Neural progenitor cell (in vitro differentiated cells): ENCODE data around the gene ST3GAL4. TPM values are rescaled to one million over a fixed set of nuclear protein-coding genes. Genes with fewer than 3 reads are reported as not detected.
"Not testable (repeated sequence)": the region's sequence is repeated elsewhere in the genome, so short reads cannot be mapped to it uniquely, and the experiment has no call there.

Experiments
- DNase-seq: peaks from one replicate; pipeline ENCODE4 v3.0.0-alpha.2; 2016; ENCODE audit warnings: low spot score
- H2AFZ ChIP-seq: fragments of 200-600 bp; sonication (generic); replicated peaks from 2 replicates; pipeline ENCODE4 v1.6.1; 2016; ENCODE audit warnings: antibody characterized with exemption
- H3F3A ChIP-seq: fragments of 200-600 bp; sonication (generic); 2 replicates; pipeline ENCODE4 v1.6.1; 2016; ENCODE audit warnings: antibody characterized with exemption, low read depth
- H3K27ac ChIP-seq: fragments of 200-600 bp; sonication (generic); 2 replicates; pipeline ENCODE4 v1.5.1; 2016; ENCODE audit warnings: mild to moderate bottlenecking
- H3K27me3 ChIP-seq: fragments of 200-600 bp; sonication (generic); 2 replicates; pipeline ENCODE4 v1.6.1; 2016; ENCODE audit warnings: mild to moderate bottlenecking, moderate library complexity
- H3K36me3 ChIP-seq: fragments of 200-600 bp; sonication (generic); 2 replicates; pipeline ENCODE4 v1.5.1; 2016
- H3K4me1 ChIP-seq: fragments of 200-600 bp; sonication (generic); 2 replicates; pipeline ENCODE4 v1.6.1; 2016; ENCODE audit warnings: mixed run types
- H3K4me2 ChIP-seq: fragments of 200-600 bp; sonication (generic); 2 replicates; pipeline ENCODE4 v1.6.1; 2016
- H3K4me3 ChIP-seq: fragments of 200-600 bp; sonication (generic); 2 replicates; pipeline ENCODE4 v1.5.1; 2016
- H3K79me2 ChIP-seq: fragments of 200-600 bp; sonication (generic); 2 replicates; pipeline ENCODE4 v1.6.1; 2016; ENCODE audit warnings: low read depth
- H3K9ac ChIP-seq: fragments of 200-600 bp; sonication (generic); 2 replicates; pipeline ENCODE4 v1.6.1; 2016
- H3K9me3 ChIP-seq: fragments of 200-600 bp; sonication (generic); 2 replicates; pipeline ENCODE4 v1.5.1; 2016; ENCODE audit warnings: low read depth
- H4K20me1 ChIP-seq: fragments of 200-600 bp; sonication (generic); 2 replicates; pipeline ENCODE4 v1.6.1; 2016; ENCODE audit warnings: low read depth
- H3K27ac Mint-ChIP-seq: 3 replicates; pipeline ENCODE4 v1.8.0; 2021; ENCODE audit warnings: mixed read lengths
- H3K27me3 Mint-ChIP-seq: 2 replicates; pipeline ENCODE4 v1.8.0; 2022; ENCODE audit warnings: low read depth, mild to moderate bottlenecking, inconsistent platforms, moderate library complexity, mixed read lengths; ENCODE audit not compliant: insufficient read depth
- H3K36me3 Mint-ChIP-seq: 3 replicates; pipeline ENCODE4 v1.8.0; 2021; ENCODE audit warnings: mixed read lengths
- H3K4me1 Mint-ChIP-seq: 3 replicates; pipeline ENCODE4 v1.8.0; 2021; ENCODE audit warnings: mixed read lengths
- H3K4me3 Mint-ChIP-seq: 3 replicates; pipeline ENCODE4 v1.8.0; 2021; ENCODE audit warnings: mild to moderate bottlenecking, moderate library complexity, mixed read lengths
- H3K9me3 Mint-ChIP-seq: 3 replicates; pipeline ENCODE4 v1.8.0; 2020; ENCODE audit warnings: mixed read lengths
- EZH2 ChIP-seq: fragments of 200-600 bp; sonication (generic); IDR thresholded peaks from 2 replicates; pipeline ENCODE4 v1.6.1; 2017; ENCODE audit warnings: antibody characterized with exemption, mild to moderate bottlenecking, moderate library complexity
- EZH2phosphoT487 ChIP-seq: fragments of 200-600 bp; sonication (generic); IDR thresholded peaks from 2 replicates; pipeline ENCODE4 v1.6.1; 2017; ENCODE audit warnings: antibody characterized with exemption
- total RNA-seq: library from RNA; depleted of rRNA; stranded (reverse); fragments of >200 nt; gene quantifications from 2 replicates; pipeline ENCODE4 v1.2.3, GENCODE V29; 2015; ENCODE audit warnings: low replicate concordance
- TF ChIP-seq, protein P1 (sequence below): fragments of 200-600 bp; sonication (generic); IDR thresholded peaks from 2 replicates; pipeline ENCODE4 v1.5.1; 2017; ENCODE audit warnings: antibody characterized with exemption, mild to moderate bottlenecking

The ST3GAL4 gene
- total RNA-seq, 1 donor from 2014 or later = 13.0 TPM

DNA sequence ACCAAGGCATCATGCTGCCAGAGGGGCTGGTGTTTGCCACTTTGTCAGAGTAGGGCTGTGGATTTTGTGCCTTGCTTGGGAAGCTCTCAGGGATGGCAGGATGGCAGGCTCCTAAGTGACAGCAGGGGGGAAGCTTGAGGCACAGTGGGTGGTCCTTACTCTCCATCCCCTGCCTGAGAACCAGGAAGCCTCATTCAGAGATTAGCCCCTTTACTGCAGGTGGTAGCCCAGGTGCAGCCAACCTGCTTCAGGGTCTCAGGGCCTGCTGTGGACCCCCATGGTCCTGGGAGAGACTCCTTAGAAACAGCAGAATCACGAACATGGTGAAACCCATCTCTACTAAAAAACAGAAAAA, 8.9 kb upstream of the ST3GAL4 start:
- Mint-ChIP-seq H3K4me3 (no peak overlapping the region), H3K36me3 (peaks cover 33% of the 10 kb centered on the region), H3K27ac (no peak overlapping the region), H3K9me3 (no peaks in the 10 kb centered on the region), H3K27me3 (peaks cover 7% of the 10 kb centered on the region), H3K4me1 (peaks cover 18% of the 10 kb centered on the region)
- TF ChIP-seq EZH2 = no peak
- TF ChIP-seq, protein P1, sequence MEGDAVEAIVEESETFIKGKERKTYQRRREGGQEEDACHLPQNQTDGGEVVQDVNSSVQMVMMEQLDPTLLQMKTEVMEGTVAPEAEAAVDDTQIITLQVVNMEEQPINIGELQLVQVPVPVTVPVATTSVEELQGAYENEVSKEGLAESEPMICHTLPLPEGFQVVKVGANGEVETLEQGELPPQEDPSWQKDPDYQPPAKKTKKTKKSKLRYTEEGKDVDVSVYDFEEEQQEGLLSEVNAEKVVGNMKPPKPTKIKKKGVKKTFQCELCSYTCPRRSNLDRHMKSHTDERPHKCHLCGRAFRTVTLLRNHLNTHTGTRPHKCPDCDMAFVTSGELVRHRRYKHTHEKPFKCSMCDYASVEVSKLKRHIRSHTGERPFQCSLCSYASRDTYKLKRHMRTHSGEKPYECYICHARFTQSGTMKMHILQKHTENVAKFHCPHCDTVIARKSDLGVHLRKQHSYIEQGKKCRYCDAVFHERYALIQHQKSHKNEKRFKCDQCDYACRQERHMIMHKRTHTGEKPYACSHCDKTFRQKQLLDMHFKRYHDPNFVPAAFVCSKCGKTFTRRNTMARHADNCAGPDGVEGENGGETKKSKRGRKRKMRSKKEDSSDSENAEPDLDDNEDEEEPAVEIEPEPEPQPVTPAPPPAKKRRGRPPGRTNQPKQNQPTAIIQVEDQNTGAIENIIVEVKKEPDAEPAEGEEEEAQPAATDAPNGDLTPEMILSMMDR = no peak
- TF ChIP-seq EZH2phosphoT487 = no peak
- Histone ChIP-seq H3K9me3 (no peaks in the 10 kb centered on the region), H3K27me3 (no peaks in the 10 kb centered on the region), H3K9ac (no peak overlapping the region), H3K27ac (no peak overlapping the region), H3F3A (no peaks in the 10 kb centered on the region), H2AFZ (no peak overlapping the region), H3K4me3 (no peak overlapping the region), H3K4me2 (no peak overlapping the region), H3K79me2 (peaks cover 30% of the 10 kb centered on the region), H4K20me1 (peaks cover 31% of the 10 kb centered on the region), H3K4me1 (no peaks in the 10 kb centered on the region), H3K36me3 (no peaks in the 10 kb centered on the region)
- no peak for DNase-seq

DNA sequence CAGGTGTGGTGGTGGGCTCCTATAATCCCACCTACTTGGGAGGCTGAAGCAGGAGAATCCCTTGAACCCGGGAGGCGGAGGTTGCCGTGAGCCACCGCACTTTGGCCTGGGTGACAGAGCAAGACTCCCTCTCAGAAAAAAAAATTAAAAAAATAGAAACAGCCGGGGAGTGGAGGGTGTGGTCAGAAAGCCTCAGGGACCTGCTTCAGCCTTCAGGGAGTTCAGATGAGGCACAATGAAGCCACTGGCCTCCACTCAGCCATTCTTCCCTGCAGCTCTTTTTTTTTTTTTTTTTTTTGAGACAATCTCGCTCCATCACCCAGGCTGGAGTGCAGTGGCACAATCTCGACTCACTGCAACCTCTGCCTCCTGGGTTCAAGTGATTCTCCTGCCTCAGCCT, 8.5 kb upstream of the ST3GAL4 start:
- DNase-seq, H3K27ac ChIP-seq, H3K9me3 Mint-ChIP-seq: not testable (repeated sequence)

GRCh38 chr11:126347751-126348668, 7.5 kb upstream of the ST3GAL4 start:
- Histone ChIP-seq H2AFZ (no peak overlapping the region), H3K79me2 (peaks cover 44% of the 10 kb centered on the region), H3F3A (no peaks in the 10 kb centered on the region), H3K9me3 (no peaks in the 10 kb centered on the region), H3K36me3 (no peaks in the 10 kb centered on the region), H3K9ac (no peak overlapping the region), H3K4me3 (no peak overlapping the region), H3K27me3 (no peaks in the 10 kb centered on the region), H3K4me2 (no peak overlapping the region), H3K27ac (peak overlapping the region; percentile 36), H4K20me1 (peaks cover 39% of the 10 kb centered on the region), H3K4me1 (peaks cover 4% of the 10 kb centered on the region)
- peaks cover 21% of the 10 kb centered on the region for H3K4me1 Mint-ChIP-seq
- peak overlapping the region; percentile 15 for H3K27ac Mint-ChIP-seq
- H3K4me3 Mint-ChIP-seq = no peak overlapping the region
- TF ChIP-seq, protein P1 = no peak
- TF ChIP-seq EZH2phosphoT487 = no peak
- TF ChIP-seq EZH2 = no peak
- no peak for DNase-seq
- no peaks in the 10 kb centered on the region for H3K9me3 Mint-ChIP-seq
- H3K27me3 Mint-ChIP-seq = peaks cover 8% of the 10 kb centered on the region
- H3K36me3 Mint-ChIP-seq = peaks cover 22% of the 10 kb centered on the region

More for the DNA sequence above, 8.5 kb upstream of the ST3GAL4 start:
- not testable (repeated sequence) for H3K4me3 ChIP-seq, H3K36me3 ChIP-seq, H3K4me2 ChIP-seq, H3F3A ChIP-seq, H2AFZ ChIP-seq, H3K9ac ChIP-seq, H3K27me3 Mint-ChIP-seq, H3K9me3 ChIP-seq, H3K27me3 ChIP-seq, H3K27ac Mint-ChIP-seq, H3K4me1 ChIP-seq, H3K4me3 Mint-ChIP-seq
- Histone ChIP-seq H4K20me1 (peaks cover 31% of the 10 kb centered on the region), H3K79me2 (peaks cover 33% of the 10 kb centered on the region)
- Mint-ChIP-seq H3K4me1 (peaks cover 18% of the 10 kb centered on the region), H3K36me3 (peaks cover 29% of the 10 kb centered on the region)
